Spleen (tissue), 11 donors: ENCODE results near the gene HJURP. TPM values are rescaled to one million over a fixed set of nuclear protein-coding genes. Genes with fewer than 3 reads are reported as not detected.

Source experiments
- DNase-seq: peaks from one replicate; pipeline ENCODE4 v3.0.0-alpha.2; 2020
- H3K27ac ChIP-seq, 8 donors: fragments of 200-600 bp; sonication (generic) in 7 of 8; 1 replicate in 4 of 8; 2 replicates in 4 of 8; pipeline versions ENCODE4 v1.5.0 to v1.8.0; 2016 to 2021; ENCODE audit warnings: inconsistent platforms in 4 of 8, mild to moderate bottlenecking in 4 of 8, moderate library complexity in 1 of 8
- H3K27me3 ChIP-seq, 7 donors: fragments of 200-600 bp; sonication (generic) in 6 of 7; replicated peaks in 1 of 7; 1 replicate in 4 of 7; 2 replicates in 3 of 7; pipeline versions ENCODE4 v1.5.0 to v1.8.0; 2016 to 2021; ENCODE audit warnings: inconsistent platforms in 3 of 7, mild to moderate bottlenecking in 1 of 7
- H3K36me3 ChIP-seq, 6 donors: fragments of 200-600 bp; sonication (generic) in 5 of 6; 1 replicate in 4 of 6; 2 replicates in 2 of 6; pipeline versions ENCODE4 v1.5.0 to v1.8.0; 2016 to 2021; ENCODE audit warnings: inconsistent platforms in 2 of 6
- H3K4me1 ChIP-seq, 6 donors: fragments of 200-600 bp; sonication (generic) in 5 of 6; 1 replicate in 3 of 6; 2 replicates in 3 of 6; pipeline versions ENCODE4 v1.5.0 to v1.8.0; 2016 to 2021; ENCODE audit warnings: inconsistent platforms in 3 of 6
- H3K4me3 ChIP-seq, 8 donors: fragments of 200-600 bp; sonication (generic) in 7 of 8; 1 replicate in 4 of 8; 2 replicates in 4 of 8; pipeline versions ENCODE4 v1.5.0 to v1.8.0; 2016 to 2021; ENCODE audit warnings: inconsistent platforms in 4 of 8, mild to moderate bottlenecking in 4 of 8, moderate library complexity in 2 of 8
- H3K9me3 ChIP-seq, 8 donors: fragments of 200-600 bp; sonication (generic) in 7 of 8; 1 replicate in 4 of 8; 2 replicates in 4 of 8; pipeline versions ENCODE4 v1.5.0 to v1.8.0; 2016 to 2021; ENCODE audit warnings: inconsistent platforms in 4 of 8
- CTCF ChIP-seq, 11 experiments: fragments of 200-600 bp in 7 of 11; fragments of 450-650 bp in 4 of 11; sonication (generic) in 4 of 11; IDR thresholded peaks in 8 of 11; conservative IDR thresholded peaks in 3 of 11; 1 replicate in 7 of 11; 2 replicates in 4 of 11; pipeline versions ENCODE4 v1.4.0 to v1.8.0; 2016 to 2021; ENCODE audit warnings: antibody characterized with exemption in 11 of 11, inconsistent platforms in 4 of 11, mild to moderate bottlenecking in 1 of 11
- POLR2A ChIP-seq, 3 donors: fragments of 450-650 bp; IDR thresholded peaks; one replicate each; pipeline ENCODE4 v1.5.1; 2017; ENCODE audit warnings: antibody characterized with exemption in 3 of 3, mild to moderate bottlenecking in 1 of 3
- POLR2AphosphoS5 ChIP-seq, 3 donors: sonication (generic); formaldehyde crosslinking; IDR thresholded peaks; one replicate each; pipeline ENCODE4 v1.5.1; 2017; ENCODE audit warnings: antibody characterized with exemption in 3 of 3
- WGBS, 5 donors: extraction: QIAGEN DNeasy Blood & Tissue Kit in 3 of 5; methylation state at CpG; one replicate each; pipeline versions ENCODE4 v1.1.5 to v1.1.7; 2013 to 2018; 5-methylcytosine and 5-hydroxymethylcytosine counted together
- intact Hi-C: fragments of 100-400 bp; cut with DNase I; formaldehyde crosslinking; loops from one replicate; pipeline ENCODE4 v1.15.0; 2023; ENCODE audit warnings: low total_unique reads
- polyA plus RNA-seq, 3 donors: library from polyadenylated mRNA; stranded (reverse); fragments of 200-250 nt; gene quantifications; one replicate each; pipeline ENCODE4 v1.2.1, GENCODE V29; 2013
- total RNA-seq, 7 donors: library from RNA; depleted of rRNA in 3 of 7; stranded (reverse); fragments of >200 nt in 3 of 7; fragmentation: NEBNext Ultra II Directional in 4 of 7; extraction: Animal tissue kit (Norgen Biotek cat#: 25700) in 4 of 7; gene quantifications; one replicate each; pipeline versions ENCODE4 v1.1.0 to v1.2.1, GENCODE V29; 2016 to 2021
- donor health status: healthy with polysubstance abuse.
- donor health status: DM: no; HTN: no; CAD: no; lungs with moderate emphysema.
- donor health status: DM: no; HTN: no; CAD: no.
- donor health status: Bipolar disorder and iron deficiency.
- donor health status: healthy.
- donor health status: DM: no; HTN: no; CAD: no.
- donor health status: DM: yes; HTN: yes; CAD: no.

Gene HJURP
- total and polyA plus RNA-seq, 10 donors, result 1.4 to 7.4 (median 5.2) TPM

DNA sequence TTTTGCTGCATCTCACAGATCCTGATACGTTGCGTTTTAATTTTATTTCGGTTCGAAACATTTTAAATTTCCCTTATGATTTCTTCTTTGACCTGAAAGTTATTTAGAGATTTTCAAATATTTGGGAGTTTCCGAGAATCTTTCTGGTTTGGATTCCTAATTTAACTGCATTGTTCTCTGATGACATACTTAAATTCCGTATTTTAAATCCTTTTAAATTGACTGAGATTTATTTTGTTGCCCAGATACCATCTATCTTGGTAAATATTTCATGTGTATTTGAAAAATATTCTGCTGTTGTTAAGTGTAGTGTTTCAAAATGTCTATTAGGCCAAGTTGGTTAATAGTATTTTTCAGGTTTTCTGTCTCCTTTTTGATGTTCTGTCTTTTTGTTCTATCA, 38.5 kb downstream of the HJURP start:
- Histone ChIP-seq H3K27ac (no peak overlapping the region), H3K9me3 (peaks cover 0 to 4% (median 0%) of the 10 kb centered on the region in 8 donors), H3K36me3 (no peaks in the 10 kb centered on the region), H3K4me1 (no peaks in the 10 kb centered on the region), H3K4me3 (no peak overlapping the region), H3K27me3 (peaks cover 0 to 24% (median 0%) of the 10 kb centered on the region in 7 donors)
- TF ChIP-seq POLR2A (IDR thresholded peaks at IDR 0.05) (no peak), POLR2AphosphoS5 (IDR thresholded peaks at IDR 0.05) (no peak), CTCF (IDR thresholded peaks at IDR 0.05 in 8 of 11, conservative IDR thresholded peaks at IDR 0.05 in 3 of 11) (no peak)
- no peak for DNase-seq
- intact Hi-C loops, result no loop called here
- WGBS, 5 donors, result 71 to 94% (median 79%) methylated on average over 6 of the region's 6 CpGs

DNA sequence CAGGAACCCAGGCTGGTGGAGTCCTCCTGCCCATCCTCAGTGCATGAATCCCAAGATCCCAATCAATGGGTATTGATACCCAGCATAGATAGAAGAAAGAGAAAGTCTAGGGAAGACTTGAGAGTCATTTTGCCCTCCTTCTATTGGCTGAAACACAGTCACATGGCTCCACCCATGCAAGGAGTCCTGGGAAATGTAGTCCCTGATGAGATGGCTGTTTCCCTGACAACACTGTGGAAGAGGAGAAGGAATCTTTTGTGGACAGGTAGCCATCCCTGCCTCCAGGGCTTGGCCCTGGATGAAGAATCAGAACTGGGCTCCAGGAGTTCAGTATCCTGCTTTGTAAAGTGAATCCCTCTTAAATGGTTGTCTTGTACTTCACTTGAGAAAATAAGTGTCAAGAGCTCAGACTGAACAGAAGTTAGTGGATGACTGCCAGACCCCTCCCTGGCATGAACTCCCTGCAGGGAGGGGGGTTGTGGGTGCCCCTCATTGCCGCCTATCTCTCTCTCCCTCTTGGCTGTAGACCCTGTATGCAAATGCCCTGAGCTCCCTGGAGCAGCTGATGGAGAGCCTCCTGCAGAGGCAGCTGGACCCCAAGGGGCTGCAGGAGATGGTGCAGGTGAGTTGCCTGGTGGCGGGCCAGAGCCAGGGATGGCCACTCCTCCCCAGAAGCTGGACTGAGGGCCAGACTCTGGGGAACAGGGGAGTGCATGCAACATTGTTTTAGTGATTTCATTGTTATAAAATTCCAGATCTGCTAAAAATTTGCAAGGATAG, 40.1 kb downstream of the HJURP start:
- H3K4me3 ChIP-seq, result no peak overlapping the region
- DNase-seq, result peak; percentile 73

GRCh38 chr2:233813236-233814055, 40.9 kb downstream of the HJURP start:
- Histone ChIP-seq H3K4me1 (no peaks in the 10 kb centered on the region), H3K27ac (no peak overlapping the region), H3K9me3 (peaks cover 0 to 4% (median 0%) of the 10 kb centered on the region in 8 donors), H3K27me3 (peaks cover 0 to 35% (median 0%) of the 10 kb centered on the region in 7 donors), H3K36me3 (no peaks in the 10 kb centered on the region), H3K4me3 (no peak overlapping the region)
- TF ChIP-seq POLR2A (IDR thresholded peaks at IDR 0.05), result no peak
- TF ChIP-seq POLR2AphosphoS5 (IDR thresholded peaks at IDR 0.05), result no peak
- no peak for TF ChIP-seq CTCF (IDR thresholded peaks at IDR 0.05 in 8 of 11, conservative IDR thresholded peaks at IDR 0.05 in 3 of 11)
- intact Hi-C loops, result no loop called here
- WGBS, 5 donors, result 78 to 89% (median 84%) methylated on average over 3 of the region's 3 CpGs
- peak; percentile 16 for DNase-seq

More for the DNA sequence above, 40.1 kb downstream of the HJURP start:
- Histone ChIP-seq H3K27ac (no peak overlapping the region), H3K27me3 (peaks cover 0 to 28% (median 0%) of the 10 kb centered on the region in 7 donors), H3K4me1 (no peaks in the 10 kb centered on the region), H3K9me3 (peaks cover 0 to 4% (median 0%) of the 10 kb centered on the region in 8 donors), H3K36me3 (no peaks in the 10 kb centered on the region)
- no peak for TF ChIP-seq CTCF (IDR thresholded peaks at IDR 0.05 in 8 of 11, conservative IDR thresholded peaks at IDR 0.05 in 3 of 11)
- TF ChIP-seq POLR2AphosphoS5 (IDR thresholded peaks at IDR 0.05), result no peak
- TF ChIP-seq POLR2A (IDR thresholded peaks at IDR 0.05), result no peak
- intact Hi-C loops, result no loop called here
- WGBS, 5 donors, result 61 to 86% (median 74%) methylated on average over 2 of the region's 2 CpGs

GRCh38 chr2:233811732-233812131, 42.6 kb downstream of the HJURP start:
- intact Hi-C loops, result no loop called here
- TF ChIP-seq CTCF (IDR thresholded peaks at IDR 0.05 in 8 of 11, conservative IDR thresholded peaks at IDR 0.05 in 3 of 11) (no peak), POLR2AphosphoS5 (IDR thresholded peaks at IDR 0.05) (no peak), POLR2A (IDR thresholded peaks at IDR 0.05) (no peak)
- Histone ChIP-seq H3K9me3 (peaks cover 0 to 4% (median 0%) of the 10 kb centered on the region in 8 donors), H3K27ac (no peak overlapping the region), H3K27me3 (peaks cover 0 to 49% (median 0%) of the 10 kb centered on the region in 7 donors), H3K4me1 (no peaks in the 10 kb centered on the region), H3K4me3 (no peak overlapping the region), H3K36me3 (no peaks in the 10 kb centered on the region)
- peak; percentile 38 for DNase-seq
- WGBS, 5 donors, result 82 to 93% (median 89%) methylated on average over 8 of the region's 8 CpGs
